DOHH2 (cell line): ENCODE results near the gene UMAD1.

Experiments
- H3F3A ChIP-seq: fragments of 200-600 bp; sonication (generic), shearing (Covaris generic); 2 replicates; pipeline ENCODE4 v1.6.0; 2016; ENCODE audit warnings: antibody characterized with exemption, mild to moderate bottlenecking; ENCODE audit not compliant: control insufficient read depth, insufficient read depth
- H3K27ac ChIP-seq: fragments of 200-600 bp; sonication (generic); 2 replicates; pipeline ENCODE4 v1.5.1; 2014; ENCODE audit warnings: low read depth, mild to moderate bottlenecking, low read length, moderate library complexity
- H3K27me3 ChIP-seq: fragments of 200-600 bp; sonication (generic); 2 replicates; pipeline ENCODE4 v1.6.1; 2014; ENCODE audit warnings: mild to moderate bottlenecking, low read length, mixed read lengths; ENCODE audit not compliant: control insufficient read depth
- H3K36me3 ChIP-seq: fragments of 200-600 bp; sonication (generic); 2 replicates; pipeline ENCODE4 v1.6.1; 2014; ENCODE audit warnings: mild to moderate bottlenecking, low read length, moderate library complexity, mixed read lengths; ENCODE audit not compliant: control insufficient read depth
- H3K4me1 ChIP-seq: fragments of 200-600 bp; sonication (generic); 2 replicates; pipeline ENCODE4 v1.6.1; 2014; ENCODE audit warnings: mild to moderate bottlenecking, low read length, mixed read lengths; ENCODE audit not compliant: control insufficient read depth
- H3K4me2 ChIP-seq: fragments of 200-600 bp; sonication (generic); 2 replicates; pipeline ENCODE4 v1.6.0; 2014; ENCODE audit warnings: mild to moderate bottlenecking, low read length, moderate library complexity
- H3K4me3 ChIP-seq: fragments of 200-600 bp; sonication (generic); 2 replicates; pipeline ENCODE4 v1.5.1; 2014; ENCODE audit warnings: mild to moderate bottlenecking, low read length, mixed read lengths
- H3K79me2 ChIP-seq: fragments of 200-600 bp; sonication (generic); 2 replicates; pipeline ENCODE4 v1.6.1; 2014; ENCODE audit warnings: mild to moderate bottlenecking, low read length, mixed read lengths; ENCODE audit not compliant: control insufficient read depth
- H3K9me2 ChIP-seq: fragments of 200-600 bp; sonication (generic); replicated peaks from 2 replicates; pipeline ENCODE4 v1.6.1; 2014; ENCODE audit warnings: mild to moderate bottlenecking, low read length, mixed read lengths; ENCODE audit not compliant: control insufficient read depth
- H3K9me3 ChIP-seq: fragments of 200-600 bp; sonication (generic); 2 replicates; pipeline ENCODE4 v1.6.1; 2014; ENCODE audit warnings: antibody characterized with exemption, low read length, mixed read lengths; ENCODE audit not compliant: control insufficient read depth, insufficient read depth
- H4K20me1 ChIP-seq: fragments of 200-600 bp; sonication (generic); 2 replicates; pipeline ENCODE4 v1.6.0; 2014; ENCODE audit warnings: low read depth, mild to moderate bottlenecking, antibody characterized with exemption, low read length, moderate library complexity; ENCODE audit not compliant: control insufficient read depth, insufficient read depth
- EZH2phosphoT487 ChIP-seq: fragments of 200-600 bp; sonication (generic); IDR thresholded peaks from 2 replicates; pipeline ENCODE4 v1.6.1; 2017; ENCODE audit warnings: borderline replicate concordance, mild to moderate bottlenecking, antibody characterized with exemption, low read length, moderate library complexity, mixed read lengths
- TF ChIP-seq, protein P1 (sequence below): fragments of 200-600 bp; sonication (generic); IDR thresholded peaks from one replicate; pipeline ENCODE4 v1.5.1; 2014; ENCODE audit warnings: antibody characterized with exemption, mild to moderate bottlenecking, low read depth, low read length; ENCODE audit not compliant: poor library complexity, severe bottlenecking

The UMAD1 gene

GRCh38 chr7:7757576-7757975 lies 117.0 kb downstream of the UMAD1 start:
- Histone ChIP-seq H3F3A (no peaks in the 10 kb centered on the region), H3K79me2 (no peaks in the 10 kb centered on the region), H3K36me3 (no peaks in the 10 kb centered on the region), H3K9me2 (no peaks in the 10 kb centered on the region), H4K20me1 (no peaks in the 10 kb centered on the region), H3K4me3 (no peak overlapping the region), H3K27me3 (no peaks in the 10 kb centered on the region), H3K27ac (no peak overlapping the region), H3K9me3 (no peaks in the 10 kb centered on the region), H3K4me1 (peaks cover 17% of the 10 kb centered on the region), H3K4me2 (no peak overlapping the region)
- no peak for TF ChIP-seq EZH2phosphoT487
- TF ChIP-seq, protein P1, sequence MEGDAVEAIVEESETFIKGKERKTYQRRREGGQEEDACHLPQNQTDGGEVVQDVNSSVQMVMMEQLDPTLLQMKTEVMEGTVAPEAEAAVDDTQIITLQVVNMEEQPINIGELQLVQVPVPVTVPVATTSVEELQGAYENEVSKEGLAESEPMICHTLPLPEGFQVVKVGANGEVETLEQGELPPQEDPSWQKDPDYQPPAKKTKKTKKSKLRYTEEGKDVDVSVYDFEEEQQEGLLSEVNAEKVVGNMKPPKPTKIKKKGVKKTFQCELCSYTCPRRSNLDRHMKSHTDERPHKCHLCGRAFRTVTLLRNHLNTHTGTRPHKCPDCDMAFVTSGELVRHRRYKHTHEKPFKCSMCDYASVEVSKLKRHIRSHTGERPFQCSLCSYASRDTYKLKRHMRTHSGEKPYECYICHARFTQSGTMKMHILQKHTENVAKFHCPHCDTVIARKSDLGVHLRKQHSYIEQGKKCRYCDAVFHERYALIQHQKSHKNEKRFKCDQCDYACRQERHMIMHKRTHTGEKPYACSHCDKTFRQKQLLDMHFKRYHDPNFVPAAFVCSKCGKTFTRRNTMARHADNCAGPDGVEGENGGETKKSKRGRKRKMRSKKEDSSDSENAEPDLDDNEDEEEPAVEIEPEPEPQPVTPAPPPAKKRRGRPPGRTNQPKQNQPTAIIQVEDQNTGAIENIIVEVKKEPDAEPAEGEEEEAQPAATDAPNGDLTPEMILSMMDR = no peak

DNA sequence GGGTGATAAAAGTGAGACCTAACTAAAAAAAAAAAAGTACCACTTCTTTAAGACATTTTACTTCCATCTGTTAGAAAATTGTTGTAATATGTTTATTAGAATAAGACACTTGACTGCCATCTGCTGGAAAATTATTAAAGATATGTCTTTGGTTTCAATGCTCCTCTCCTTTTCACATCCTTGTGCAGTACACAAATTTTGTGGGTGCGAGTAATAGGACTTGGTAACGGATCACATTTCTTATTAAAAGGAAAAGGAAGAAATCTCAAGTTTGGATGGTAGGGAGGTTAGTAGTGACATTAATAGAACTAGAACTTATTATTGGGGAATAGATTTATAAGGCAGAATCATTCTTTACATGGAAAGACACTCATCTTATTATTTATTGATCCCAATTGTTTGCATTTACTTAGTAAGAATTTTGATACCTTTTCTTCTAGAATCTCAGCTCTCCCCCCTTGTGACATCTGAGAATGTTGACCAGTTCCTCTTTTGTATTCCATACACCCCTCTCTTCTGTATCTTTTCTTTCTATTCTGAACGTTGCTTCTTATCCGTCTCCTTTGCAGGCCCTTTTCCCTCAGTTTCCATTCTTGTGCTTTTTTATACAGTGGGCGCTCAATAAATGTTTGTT lies 120.9 kb downstream of the UMAD1 start:
- Histone ChIP-seq H3K27me3 (no peaks in the 10 kb centered on the region), H3F3A (no peaks in the 10 kb centered on the region), H3K79me2 (no peaks in the 10 kb centered on the region), H4K20me1 (no peaks in the 10 kb centered on the region), H3K36me3 (no peaks in the 10 kb centered on the region), H3K4me1 (peaks cover 18% of the 10 kb centered on the region), H3K9me3 (no peaks in the 10 kb centered on the region), H3K4me3 (no peak overlapping the region), H3K9me2 (no peaks in the 10 kb centered on the region), H3K4me2 (peak overlapping the region; percentile 41), H3K27ac (no peak overlapping the region)
- TF ChIP-seq EZH2phosphoT487 = no peak
- TF ChIP-seq, protein P1 = peak; percentile 63

DNA sequence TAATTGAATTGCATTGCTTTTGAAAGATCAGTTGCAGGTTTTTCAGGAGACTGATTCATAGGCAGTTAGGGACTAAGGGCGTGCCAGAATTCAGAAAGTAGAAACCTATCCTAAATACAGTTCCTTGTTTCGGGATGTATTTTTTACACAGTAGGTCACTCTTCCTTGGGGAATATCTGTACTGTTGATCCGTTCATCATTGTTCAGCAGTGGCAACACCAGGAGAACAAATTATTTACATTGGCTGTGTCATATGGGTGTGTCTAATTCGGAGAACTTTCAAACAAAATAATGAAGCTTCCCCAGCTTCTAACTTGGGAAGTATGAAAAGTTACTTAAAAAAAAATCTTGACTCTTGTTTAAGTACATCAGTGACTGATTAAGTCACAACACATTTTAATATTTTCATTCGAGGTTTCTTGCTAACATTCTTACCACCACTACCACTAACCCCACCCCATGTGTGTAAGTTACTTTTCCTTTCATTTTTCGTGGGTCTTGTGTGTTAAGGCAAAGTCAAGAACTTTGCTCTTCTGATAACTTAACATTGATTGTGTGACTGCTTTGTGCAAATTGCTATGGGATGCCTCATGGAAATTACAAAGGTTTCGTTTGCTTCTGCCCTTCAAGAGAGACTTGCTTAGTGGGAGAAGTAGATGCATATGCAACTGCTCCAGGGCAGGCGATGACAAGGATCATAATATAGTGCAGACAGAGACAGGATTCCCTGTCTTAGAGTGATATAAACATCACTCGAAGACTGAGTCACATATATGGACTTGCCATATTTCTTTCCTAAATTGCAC lies 121.6 kb downstream of the UMAD1 start:
- Histone ChIP-seq H3K79me2 (no peaks in the 10 kb centered on the region), H3K36me3 (no peaks in the 10 kb centered on the region), H3K4me3 (no peak overlapping the region), H3K9me3 (no peaks in the 10 kb centered on the region), H3K27ac (no peak overlapping the region), H4K20me1 (no peaks in the 10 kb centered on the region), H3K27me3 (no peaks in the 10 kb centered on the region), H3K9me2 (no peaks in the 10 kb centered on the region), H3K4me1 (peaks cover 18% of the 10 kb centered on the region), H3K4me2 (peak overlapping the region; percentile 41), H3F3A (no peaks in the 10 kb centered on the region)
- TF ChIP-seq, protein P1 = no peak
- no peak for TF ChIP-seq EZH2phosphoT487
